ENCODE results near the gene MRPL24.

The MRPL24 gene

GRCh38 chr1:156746728-156747631 is 6.1 kb upstream of the MRPL24 start:
- Histone ChIP-seq H3K27me3 (ENCODE audit: control insufficient read depth, low read length) (no peaks in the 10 kb centered on the region), H3K4me3 (ENCODE audit: low read length) (peak overlapping the region; percentile 97), H3K4me2 (ENCODE audit: low read length) (peak overlapping the region; percentile 88), H3F3A (ENCODE audit: control insufficient read depth, insufficient read depth) (peaks cover 24% of the 10 kb centered on the region), H3K9me2 (replicated peaks; ENCODE audit: control insufficient read depth, low read length) (no peaks in the 10 kb centered on the region), H3K27ac (ENCODE audit: low read depth, low read length) (peak overlapping the region; percentile 79), H3K4me1 (ENCODE audit: control insufficient read depth, low read length) (peaks cover 49% of the 10 kb centered on the region), H3K79me2 (ENCODE audit: control insufficient read depth, low read length) (peaks cover 72% of the 10 kb centered on the region), H3K9me3 (ENCODE audit: control insufficient read depth, insufficient read depth, low read length) (no peaks in the 10 kb centered on the region), H4K20me1 (ENCODE audit: control insufficient read depth, insufficient read depth, low read depth, low read length) (peaks cover 20% of the 10 kb centered on the region; the same call in 1 of the 2 replicates), H3K36me3 (ENCODE audit: control insufficient read depth, low read length) (peaks cover 81% of the 10 kb centered on the region)
- TF ChIP-seq EZH2phosphoT487 (IDR thresholded peaks at IDR 0.05; ENCODE audit: borderline replicate concordance, low read length): no peak
- TF ChIP-seq CTCF (IDR thresholded peaks at IDR 0.05; ENCODE audit: low read depth, low read length, poor library complexity, severe bottlenecking): peak; percentile 67

- peaks cover 20% of the 10 kb centered on the region; the same call in 1 of the 2 replicates for H4K20me1 ChIP-seq (ENCODE audit: control insufficient read depth, insufficient read depth, low read depth, low read length)
- H3K36me3 ChIP-seq (ENCODE audit: control insufficient read depth, low read length): peaks cover 86% of the 10 kb centered on the region
- peaks cover 68% of the 10 kb centered on the region for H3K79me2 ChIP-seq (ENCODE audit: control insufficient read depth, low read length)
- H3K4me2 ChIP-seq (ENCODE audit: low read length): peak overlapping the region; percentile 62
- no peak overlapping the region for H3K4me3 ChIP-seq (ENCODE audit: low read length)
- H3K27ac ChIP-seq (ENCODE audit: low read depth, low read length): no peak overlapping the region; the same call in 1 of the 2 replicates
- peaks cover 30% of the 10 kb centered on the region for H3F3A ChIP-seq (ENCODE audit: control insufficient read depth, insufficient read depth)
- no peak for TF ChIP-seq EZH2phosphoT487 (IDR thresholded peaks at IDR 0.05; ENCODE audit: borderline replicate concordance, low read length)
- no peak for TF ChIP-seq CTCF (IDR thresholded peaks at IDR 0.05; ENCODE audit: low read depth, low read length, poor library complexity, severe bottlenecking)
- no peaks in the 10 kb centered on the region for H3K9me3 ChIP-seq (ENCODE audit: control insufficient read depth, insufficient read depth, low read length)
- H3K27me3 ChIP-seq (ENCODE audit: control insufficient read depth, low read length): no peaks in the 10 kb centered on the region
- H3K9me2 ChIP-seq (replicated peaks; ENCODE audit: control insufficient read depth, low read length): no peaks in the 10 kb centered on the region
- peaks cover 55% of the 10 kb centered on the region for H3K4me1 ChIP-seq (ENCODE audit: control insufficient read depth, low read length)
Measured at GRCh38 chr1:156746406-156746727, 5.5 kb upstream of the MRPL24 start.

- 0 out of 2 replicates have a peak overlapping the region, but pooled peaks have one; percentile 62 for H3K4me2 ChIP-seq (ENCODE audit: low read length)
- H4K20me1 ChIP-seq (ENCODE audit: control insufficient read depth, insufficient read depth, low read depth, low read length): peaks cover 20% of the 10 kb centered on the region; the same call in 1 of the 2 replicates
- no peak overlapping the region for H3K4me3 ChIP-seq (ENCODE audit: low read length)
- peaks cover 31% of the 10 kb centered on the region for H3F3A ChIP-seq (ENCODE audit: control insufficient read depth, insufficient read depth)
- H3K36me3 ChIP-seq (ENCODE audit: control insufficient read depth, low read length): peaks cover 84% of the 10 kb centered on the region
- H3K27ac ChIP-seq (ENCODE audit: low read depth, low read length): no peak overlapping the region
- H3K79me2 ChIP-seq (ENCODE audit: control insufficient read depth, low read length): peaks cover 63% of the 10 kb centered on the region
- H3K9me2 ChIP-seq (replicated peaks; ENCODE audit: control insufficient read depth, low read length): no peaks in the 10 kb centered on the region
- TF ChIP-seq EZH2phosphoT487 (IDR thresholded peaks at IDR 0.05; ENCODE audit: borderline replicate concordance, low read length) (no peak), CTCF (IDR thresholded peaks at IDR 0.05; ENCODE audit: low read depth, low read length, poor library complexity, severe bottlenecking) (no peak)
- H3K4me1 ChIP-seq (ENCODE audit: control insufficient read depth, low read length): peaks cover 58% of the 10 kb centered on the region
- H3K27me3 ChIP-seq (ENCODE audit: control insufficient read depth, low read length): no peaks in the 10 kb centered on the region
- no peaks in the 10 kb centered on the region for H3K9me3 ChIP-seq (ENCODE audit: control insufficient read depth, insufficient read depth, low read length)
Measured at GRCh38 chr1:156745881-156746280, 5.0 kb upstream of the MRPL24 start.
